GM18499 (cell line): ENCODE data around the gene PTRH2.
"Not testable (repeated sequence)": the region's sequence is repeated elsewhere in the genome, so short reads cannot be mapped to it uniquely, and the experiment has no call there.

ENCODE experiments used
- ATAC-seq: cut with Tn5 transposase; IDR thresholded peaks from one replicate; pipeline ENCODE4 v1.9.1; 2021; ENCODE audit warnings: moderate number of reproducible peaks; ENCODE audit not compliant: insufficient read depth, unreplicated experiment

PTRH2 gene

GRCh38 chr17:59707149-59707970 lies at the start of gene PTRH2, which contains the start of gene VMP1:
TSS of gene PTRH2 (minus strand) at chr17:59707430. CDS start at chr17:59697978, 9,452 bp downstream.
TSS of gene VMP1 (plus strand) at chr17:59707654. CDS start at chr17:59731447, 23,793 bp downstream.
- peak; percentile 79 for ATAC-seq

GRCh38 chr17:59756236-59756818 lies 49.1 kb upstream of the PTRH2 start:
- no peak for ATAC-seq

DNA sequence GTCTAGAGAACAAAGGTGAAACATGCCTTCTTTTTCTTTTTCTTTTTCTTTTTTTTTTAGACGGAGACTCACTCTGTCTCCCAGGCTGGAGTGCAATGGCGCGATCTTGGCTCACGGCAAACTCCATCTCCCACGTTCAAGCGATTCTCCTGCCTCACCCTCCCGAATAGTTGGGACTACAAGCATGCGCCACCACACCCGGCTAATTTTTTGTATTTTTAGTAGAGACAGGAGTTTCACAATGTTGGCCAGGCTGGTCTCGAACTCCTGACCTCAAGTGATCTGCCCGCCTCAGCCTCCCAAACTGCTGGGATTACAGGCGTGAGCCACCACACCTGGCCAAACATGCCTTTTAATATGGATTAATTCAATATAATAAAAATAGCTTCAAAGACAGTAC lies 47.8 kb upstream of the PTRH2 start:
- ATAC-seq = not testable (repeated sequence)

- no peak for ATAC-seq
Observed at GRCh38 chr17:59754552-59754951, 47.3 kb upstream of the PTRH2 start.

DNA sequence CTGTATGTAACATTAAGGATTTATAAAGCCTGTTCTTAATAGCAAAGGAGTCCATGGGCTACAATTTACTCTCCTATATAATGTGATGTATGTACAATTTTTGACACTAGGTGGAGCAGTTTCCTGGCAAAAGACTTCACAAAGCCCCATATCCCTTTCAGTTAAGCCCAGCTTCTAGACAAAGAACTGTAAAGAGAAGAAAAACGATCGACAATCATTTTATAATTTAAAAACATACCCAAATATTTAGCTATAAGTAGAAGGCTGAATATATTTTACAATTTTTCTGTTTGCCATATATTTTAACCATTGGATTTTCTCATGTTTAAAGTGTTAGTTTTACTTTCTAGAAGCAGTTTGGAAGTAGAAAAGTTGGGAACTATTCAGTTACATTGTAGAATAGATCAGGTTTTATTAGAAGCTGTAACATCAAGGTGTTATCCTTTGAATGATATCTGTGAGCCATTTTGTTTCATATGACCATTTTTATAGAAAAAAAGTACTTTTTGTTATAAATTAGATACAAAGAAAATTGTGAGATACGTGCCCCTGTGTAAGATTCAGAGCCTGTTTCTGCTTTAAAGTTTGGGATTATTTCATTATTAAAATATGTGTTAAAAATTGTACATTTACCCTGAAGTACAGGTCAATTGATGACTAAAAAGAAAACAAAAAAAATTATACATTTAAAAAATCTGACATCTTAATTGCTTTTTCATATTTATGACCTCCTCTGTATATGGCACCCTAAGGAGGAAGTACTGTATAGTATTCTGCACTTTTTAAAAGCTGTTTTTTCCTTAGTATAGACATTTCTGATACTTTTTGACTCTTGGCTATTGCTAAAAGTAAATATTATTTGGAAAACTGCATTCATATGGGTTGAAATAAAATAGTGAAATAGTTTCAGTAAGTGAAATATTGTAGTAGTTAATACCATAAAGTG lies 46.6 kb upstream of the PTRH2 start:
- no peak for ATAC-seq

- no peak for ATAC-seq
Observed at GRCh38 chr17:59752922-59753321, 45.7 kb upstream of the PTRH2 start.

GRCh38 chr17:59752446-59752845 lies 45.2 kb upstream of the PTRH2 start:
- ATAC-seq = no peak

GRCh38 chr17:59751955-59752413 lies 44.8 kb upstream of the PTRH2 start:
- no peak for ATAC-seq

DNA sequence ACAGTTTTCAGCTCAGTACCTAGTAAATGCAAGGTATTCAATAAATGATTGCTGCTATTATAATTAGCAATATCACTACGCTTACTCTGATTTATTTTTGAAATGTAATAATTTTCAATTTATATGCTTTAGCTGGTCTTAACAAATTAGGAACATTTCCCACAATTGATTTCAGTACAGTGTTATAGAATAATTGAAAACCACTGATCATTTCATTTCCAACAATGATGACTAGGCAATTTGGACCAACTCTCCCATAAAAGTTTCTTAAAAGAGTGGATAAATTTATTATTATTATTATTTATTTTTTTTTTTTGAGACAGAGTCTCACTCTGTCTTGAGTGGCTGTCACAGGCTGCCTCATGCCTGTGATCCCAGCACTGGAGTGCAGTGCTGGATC lies 41.4 kb upstream of the PTRH2 start:
- ATAC-seq = no peak

DNA sequence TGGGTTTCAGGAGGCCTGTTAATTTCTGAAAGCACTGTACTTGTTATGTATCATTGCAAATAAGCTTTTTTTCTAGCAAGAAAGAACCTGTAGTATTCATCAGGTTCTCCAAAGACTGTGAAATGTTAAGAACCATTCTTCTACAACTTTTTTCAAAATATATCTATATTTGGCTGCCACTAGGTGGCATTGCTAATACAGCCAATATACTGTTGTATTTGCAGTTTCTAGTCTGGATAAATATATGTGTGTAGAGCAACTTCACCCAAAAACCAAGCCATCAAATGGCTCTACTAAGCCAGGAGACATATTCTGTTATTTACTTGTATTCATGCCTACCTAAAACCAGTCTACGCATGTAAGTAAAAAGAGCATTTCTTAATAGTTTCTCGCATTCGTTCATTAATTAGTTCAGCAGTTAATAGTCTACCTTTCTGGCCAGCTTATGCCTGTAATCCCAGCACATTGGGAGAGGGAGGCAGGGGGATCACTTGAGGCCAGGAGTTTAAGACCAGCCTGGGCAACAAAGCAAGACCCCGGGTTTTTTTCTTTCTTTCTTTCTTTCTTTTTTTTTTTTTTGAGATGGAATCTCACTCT lies 39.7 kb upstream of the PTRH2 start:
- ATAC-seq = no peak

GRCh38 chr17:59745040-59745439 lies 37.8 kb upstream of the PTRH2 start:
- ATAC-seq = no peak

DNA sequence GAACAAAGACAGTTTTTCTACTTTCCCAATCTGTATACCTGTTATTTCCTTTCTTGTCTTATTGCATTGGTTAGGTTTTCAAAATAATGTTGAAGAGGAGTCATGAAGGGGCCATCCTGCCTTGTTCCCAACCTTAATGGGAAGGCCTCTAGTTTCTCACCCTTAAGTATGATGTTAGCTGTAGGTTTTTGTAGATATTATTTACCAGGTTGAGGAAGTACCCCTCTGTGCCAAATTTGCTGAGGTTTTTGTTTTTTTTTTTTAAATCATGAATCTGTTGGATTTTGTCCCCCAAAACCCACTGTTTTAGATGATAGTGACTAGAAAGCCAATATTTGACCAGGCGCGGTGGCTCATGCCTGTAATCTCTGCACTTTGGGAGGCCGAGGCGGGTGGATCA lies 36.6 kb upstream of the PTRH2 start:
- ATAC-seq = no peak

DNA sequence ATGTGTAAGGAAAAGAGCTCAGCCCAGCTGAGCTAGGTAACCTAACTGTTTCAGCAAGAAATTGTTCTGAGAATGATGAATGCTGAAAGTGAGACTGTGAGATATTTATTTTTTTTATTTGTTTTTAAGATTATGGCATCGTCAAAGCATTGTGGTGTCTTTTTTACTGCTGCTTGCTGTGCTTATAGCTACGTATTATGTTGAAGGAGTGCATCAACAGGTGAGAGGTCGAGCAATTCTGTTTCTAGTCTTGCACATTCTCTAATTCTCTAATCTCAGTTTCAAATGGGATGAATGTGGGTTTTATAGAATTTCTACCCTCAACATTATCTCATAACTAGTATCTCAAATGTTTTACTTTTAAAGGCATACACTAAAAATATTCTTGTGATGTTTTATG lies 30.1 kb upstream of the PTRH2 start:
- no peak for ATAC-seq

DNA sequence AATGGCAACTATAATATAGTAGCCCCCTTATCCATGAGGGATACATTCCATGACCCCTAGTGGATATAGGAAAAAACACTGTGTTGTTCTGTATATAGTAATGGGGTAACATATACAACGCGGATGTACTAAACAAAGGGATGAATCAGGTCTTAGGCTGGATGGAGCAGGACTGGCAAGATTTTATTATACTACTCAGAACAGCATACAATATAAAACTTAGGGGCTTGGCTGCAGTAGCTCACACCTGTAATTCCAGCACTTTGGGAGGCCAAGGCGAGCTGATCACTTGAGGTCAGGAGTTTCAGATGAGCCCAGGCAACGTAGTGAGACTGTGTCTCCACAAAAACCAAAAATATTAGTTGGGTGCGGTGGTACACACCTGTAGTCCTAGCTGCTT lies 27.0 kb upstream of the PTRH2 start:
- no peak for ATAC-seq

GRCh38 chr17:59733697-59734096 lies 26.5 kb upstream of the PTRH2 start:
- no peak for ATAC-seq

- ATAC-seq = no peak
Observed at GRCh38 chr17:59730268-59730834, 23.1 kb upstream of the PTRH2 start.

DNA sequence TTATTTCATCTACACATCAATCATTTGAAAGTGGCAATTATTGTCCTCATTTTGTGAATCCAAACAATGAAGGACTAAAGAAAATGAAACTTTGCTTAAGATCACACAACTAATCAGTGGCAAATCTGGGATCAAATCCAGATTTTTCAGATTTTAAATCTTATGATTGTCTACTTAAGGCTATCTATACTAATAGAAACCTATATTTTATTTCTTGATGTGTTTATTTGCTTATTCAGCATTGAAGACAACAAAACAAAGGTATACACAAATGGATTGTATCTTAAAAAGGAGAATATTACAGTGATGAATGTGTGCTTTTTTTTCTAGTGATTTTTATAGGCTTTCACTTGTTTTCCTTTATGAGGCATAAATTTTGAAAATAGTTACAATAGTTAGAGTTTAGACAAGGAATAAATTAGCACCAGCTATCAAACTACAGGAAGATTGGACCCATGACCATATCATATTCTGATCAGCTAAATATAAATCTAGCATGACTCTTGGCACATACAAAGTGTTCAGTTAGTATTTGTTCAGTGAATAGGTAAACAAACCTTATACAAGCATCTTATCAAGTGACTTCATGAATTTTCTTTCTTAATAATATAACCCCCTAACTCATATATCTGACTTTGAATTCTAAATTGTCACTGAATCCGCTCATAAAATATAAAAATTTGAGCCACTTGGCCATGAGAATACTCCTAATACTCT lies 20.7 kb upstream of the PTRH2 start:
- ATAC-seq = no peak

GRCh38 chr17:59725691-59726090 lies 18.5 kb upstream of the PTRH2 start:
- ATAC-seq = no peak

DNA sequence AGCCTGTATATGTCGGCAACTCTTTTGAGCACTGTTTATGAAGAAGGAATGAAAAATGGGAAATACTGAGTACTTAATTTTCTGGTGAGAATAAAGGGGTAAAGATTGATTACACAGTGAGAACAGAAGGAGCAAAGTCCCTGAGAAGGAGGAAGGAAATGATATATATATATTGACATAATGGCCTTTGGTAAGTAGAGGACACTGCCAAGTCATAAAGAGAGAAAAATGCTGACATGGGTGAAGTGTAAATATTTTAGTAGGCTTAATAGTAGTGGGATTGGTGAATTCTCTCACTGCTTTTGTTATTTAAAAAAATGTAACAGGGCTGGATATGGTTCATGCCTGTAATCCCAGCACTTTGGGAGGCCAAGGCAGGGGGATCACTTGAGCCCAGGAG lies 16.4 kb upstream of the PTRH2 start:
- no peak for ATAC-seq
